GM10248 (cell line): ENCODE data around the gene AP3S1.
"Not testable (repeated sequence)": the region's sequence is repeated elsewhere in the genome, so short reads cannot be mapped to it uniquely, and the experiment has no call there.

Experiments used
- CTCF ChIA-PET: fragments of 300-600 bp; sonication (Branson Sonifier 250); formaldehyde crosslinking; extraction: SDS; loops from one replicate; lab custom pipeline; 2021; ENCODE audit warnings: antibody characterized with exemption; lab: Yijun Ruan, JAX
- POLR2A ChIA-PET: fragments of 350-650 bp; sonication (Branson Sonifier 250); formaldehyde crosslinking; extraction: SDS; loops from one replicate; lab custom pipeline; 2020; ENCODE audit warnings: antibody characterized with exemption; lab: Yijun Ruan, JAX
- DNase-seq: peaks from one replicate; pipeline ENCODE4 v3.0.0; 2012; ENCODE audit errors: extremely low spot score
- CTCF ChIP-seq: IDR thresholded peaks from 2 replicates; pipeline ENCODE4 v1.5.1; 2012; ENCODE audit warnings: mild to moderate bottlenecking, low read depth; ENCODE audit errors: extremely low read depth, missing control alignments, control extremely low read depth

The AP3S1 gene

GRCh38 chr5:115801984-115802383, 39.8 kb upstream of the AP3S1 start:
- CTCF ChIA-PET: no interaction called here
- no peak for TF ChIP-seq CTCF
- POLR2A ChIA-PET: no interaction called here
- no peak for DNase-seq

- no peak for DNase-seq
- ChIA-PET POLR2A (no interaction called here), CTCF (interaction anchor here (1.3 kb wide), 1 partner anchor 12 kb away, joined by 3 read pairs; no protein-coding TSS in a partner anchor)
- TF ChIP-seq CTCF: no peak
Measured at GRCh38 chr5:115806986-115807653, 34.6 kb upstream of the AP3S1 start.

GRCh38 chr5:115807654-115808052, 34.1 kb upstream of the AP3S1 start:
- CTCF ChIA-PET: interaction anchor here (1.3 to 1.5 kb wide), 2 partner anchors 11 to 12 kb away, joined by 3 to 4 read pairs; no protein-coding TSS in a partner anchor
- DNase-seq: no peak
- TF ChIP-seq CTCF: no peak
- POLR2A ChIA-PET: no interaction called here

GRCh38 chr5:115808066-115808465, 33.7 kb upstream of the AP3S1 start:
- CTCF ChIA-PET: interaction anchor here (1.2 to 1.5 kb wide), 2 partner anchors 8 to 11 kb away, joined by 3 to 4 read pairs; no protein-coding TSS in a partner anchor
- DNase-seq, POLR2A ChIA-PET: not testable (repeated sequence)

DNA sequence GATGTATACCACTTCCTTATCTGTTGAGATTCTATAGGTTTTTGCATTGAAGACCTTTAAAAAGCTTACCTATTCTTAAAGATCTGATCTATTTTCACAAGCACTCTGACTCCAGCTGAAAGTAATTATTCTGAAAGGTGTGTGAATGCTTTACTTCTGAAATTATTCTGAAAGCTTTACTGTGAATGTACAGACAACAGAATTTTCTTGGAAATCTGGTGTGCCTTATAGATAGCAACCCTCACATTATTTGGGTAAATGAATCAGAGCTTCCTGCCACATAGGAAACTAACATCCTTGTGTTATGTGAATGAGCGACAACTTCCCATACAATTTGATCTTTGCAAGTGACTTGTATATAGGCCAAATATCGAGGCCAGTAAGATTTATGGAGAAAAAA, 31.8 kb upstream of the AP3S1 start:
- ChIA-PET POLR2A (no interaction called here), CTCF (interaction anchor here (1.0 kb wide), 1 partner anchor 50 kb away, joined by 3 read pairs; no protein-coding TSS in a partner anchor)
- no peak for DNase-seq
- no peak for TF ChIP-seq CTCF

GRCh38 chr5:115810761-115811160, 31.0 kb upstream of the AP3S1 start:
- CTCF ChIA-PET: no interaction called here
- POLR2A ChIA-PET: no interaction called here
- TF ChIP-seq CTCF: no peak
- DNase-seq: no peak

DNA sequence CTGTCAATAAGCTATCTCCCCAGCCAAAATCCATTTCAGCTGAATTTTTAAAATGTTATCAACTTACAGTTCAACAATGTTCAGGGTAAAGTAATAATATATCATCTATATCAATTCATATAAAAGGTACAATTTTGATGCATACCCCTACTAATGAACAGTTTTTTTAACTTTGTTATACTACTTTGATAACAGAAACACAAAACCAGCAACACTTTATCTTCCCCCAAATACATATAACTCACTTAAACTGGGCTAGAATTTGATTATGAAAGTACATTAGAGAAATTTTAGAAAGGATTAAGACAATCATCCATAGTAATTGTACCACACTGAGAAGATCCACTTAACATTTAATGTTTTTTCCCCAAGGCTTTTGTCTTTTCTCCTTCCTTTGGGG, 30.3 kb upstream of the AP3S1 start:
- DNase-seq: no peak
- TF ChIP-seq CTCF: no peak
- ChIA-PET CTCF (no interaction called here), POLR2A (no interaction called here)
